Measurements from ENCODE around the gene ANGEL2.
A peak's percentile ranks its signal among the peaks of the same experiment; 100 is the strongest.
"Not testable (repeated sequence)": the region's sequence is repeated elsewhere in the genome, so short reads cannot be mapped to it uniquely, and the experiment has no call there.

Gene ANGEL2

DNA sequence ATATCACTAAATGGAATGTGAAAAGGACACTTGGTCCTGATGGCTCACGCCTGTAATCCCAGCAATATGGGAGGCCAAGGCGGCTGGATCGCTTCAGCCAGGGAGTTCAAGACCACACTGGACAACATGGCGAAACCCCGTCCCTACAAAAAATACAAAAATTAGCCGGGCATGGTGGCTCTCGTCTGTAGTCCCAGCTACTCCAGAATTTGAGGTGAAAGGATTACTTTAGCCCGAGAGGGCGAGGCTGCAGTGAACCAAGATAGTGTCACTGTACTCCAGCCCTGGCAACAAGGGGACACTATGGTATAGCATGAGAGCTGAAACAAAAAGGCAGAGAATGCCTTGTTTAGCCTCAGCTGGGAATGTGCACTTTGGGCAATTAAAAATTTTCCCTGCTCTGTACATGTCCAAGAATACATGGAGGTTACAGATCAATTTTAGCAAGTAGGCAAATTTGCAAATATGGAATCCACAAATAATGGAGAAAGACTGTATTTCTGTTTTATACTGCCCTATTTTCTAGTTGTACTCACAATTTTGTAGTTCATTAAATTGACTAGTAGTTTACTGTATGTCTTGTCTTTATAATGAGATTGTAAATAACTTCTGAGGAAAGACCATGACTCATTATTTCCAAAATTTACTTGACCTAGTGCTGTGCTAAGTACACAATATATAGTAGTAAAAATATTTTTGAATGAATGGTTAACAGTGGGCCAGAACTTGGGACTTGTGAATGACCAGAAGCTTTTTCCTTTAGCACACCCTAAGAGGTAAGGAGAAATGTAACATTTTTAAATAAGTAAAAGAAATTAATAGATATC is 2.0 kb upstream of the ANGEL2 start:
- no peak for DNase-seq

DNA sequence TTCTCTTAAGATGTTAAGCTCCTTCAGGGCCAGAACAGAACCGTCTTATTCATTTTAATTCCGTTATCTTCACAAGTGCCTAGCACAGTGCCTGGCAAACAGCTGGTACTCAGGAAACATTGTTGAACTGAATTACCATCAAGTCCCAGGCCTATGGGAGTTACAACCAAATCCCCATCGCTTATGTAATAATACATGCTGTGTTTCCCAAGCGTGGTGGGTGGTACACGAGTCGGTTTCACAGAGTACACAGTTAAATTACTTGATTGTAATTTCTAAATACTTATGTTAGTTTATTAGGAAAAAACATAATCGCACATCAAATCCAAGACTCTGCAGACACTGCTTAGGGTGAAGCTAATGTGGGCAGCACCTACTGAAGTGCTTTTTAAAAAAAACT is 1.0 kb downstream of the ANGEL2 start:
- no peak for DNase-seq

DNA sequence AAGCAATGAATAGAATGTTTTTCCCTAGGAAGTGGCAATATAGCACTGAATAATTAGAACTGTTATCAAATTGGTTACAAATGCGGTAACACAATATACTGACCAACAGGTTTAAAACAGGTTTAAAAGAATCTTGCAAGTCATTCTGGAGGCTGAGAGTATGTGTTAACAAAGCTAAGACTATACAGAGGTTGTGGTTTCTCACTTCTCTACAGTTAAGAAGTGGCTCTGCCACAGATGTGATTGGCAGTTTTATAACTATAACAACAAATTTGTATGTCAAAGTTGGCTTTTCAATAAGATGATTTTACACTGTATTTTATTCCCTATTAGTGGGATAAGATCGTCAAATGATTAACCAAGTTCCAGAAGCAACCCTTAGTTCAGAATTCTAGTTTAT is 7.1 kb downstream of the ANGEL2 start:
- no peak for DNase-seq

DNA sequence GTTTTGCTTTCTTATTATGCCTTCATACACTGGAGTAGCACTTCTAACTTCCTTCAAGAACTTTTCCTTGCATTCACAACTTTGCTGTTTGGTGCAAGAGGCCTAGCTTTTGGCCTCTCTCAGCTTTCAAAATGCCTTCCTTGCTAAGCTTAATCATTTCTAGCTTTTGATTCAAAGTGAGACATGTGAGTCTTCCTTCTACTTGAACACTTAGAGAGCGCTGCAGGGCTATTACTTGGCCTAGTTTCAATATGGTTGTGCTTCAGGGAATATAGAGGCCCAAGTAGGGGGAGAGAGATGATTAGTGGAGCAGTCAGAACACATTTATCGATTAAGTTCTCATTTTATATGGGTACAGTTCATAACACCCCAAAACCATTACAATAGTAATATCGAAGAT is 12.4 kb downstream of the ANGEL2 start:
- no peak for DNase-seq

DNA sequence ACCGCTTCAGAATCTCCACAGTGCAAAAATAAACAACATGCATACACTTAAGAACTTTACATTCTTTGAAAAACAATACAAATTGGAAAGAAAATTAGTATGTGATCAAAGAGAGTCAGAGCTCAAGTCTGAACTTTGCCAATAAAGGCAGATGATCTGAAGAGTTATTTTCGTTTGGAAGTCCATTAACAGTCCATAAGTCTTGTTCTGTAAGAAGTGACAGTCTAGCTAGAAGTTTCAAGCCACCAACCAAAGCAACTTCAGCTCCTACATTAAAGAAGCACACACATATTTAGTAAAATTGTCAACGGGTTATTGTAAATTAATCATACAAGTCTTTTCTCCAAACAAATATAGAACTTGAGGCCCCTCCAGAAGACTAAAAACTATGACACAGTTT is 20.7 kb downstream of the ANGEL2 start:
- no peak for DNase-seq

DNA sequence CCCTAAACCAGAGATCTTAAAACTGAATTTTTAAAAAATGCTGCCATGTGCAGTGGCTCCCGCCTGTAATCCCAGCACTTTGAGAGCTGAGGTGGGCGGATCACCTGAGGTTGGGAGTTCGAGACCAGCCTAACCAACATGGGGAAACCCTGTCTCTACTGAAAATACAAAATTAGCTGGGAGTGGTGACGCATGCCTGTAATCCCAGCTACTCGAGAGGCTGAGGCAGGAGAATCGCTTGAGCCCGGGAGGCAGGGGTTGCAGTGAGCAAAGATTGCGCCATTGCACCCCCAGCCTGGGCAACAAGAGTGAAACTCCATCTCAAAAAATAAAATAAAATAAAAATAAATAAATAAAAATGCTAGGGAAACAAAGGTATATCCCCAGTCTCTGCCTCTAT is 21.7 kb downstream of the ANGEL2 start:
- not testable (repeated sequence) for DNase-seq

DNA sequence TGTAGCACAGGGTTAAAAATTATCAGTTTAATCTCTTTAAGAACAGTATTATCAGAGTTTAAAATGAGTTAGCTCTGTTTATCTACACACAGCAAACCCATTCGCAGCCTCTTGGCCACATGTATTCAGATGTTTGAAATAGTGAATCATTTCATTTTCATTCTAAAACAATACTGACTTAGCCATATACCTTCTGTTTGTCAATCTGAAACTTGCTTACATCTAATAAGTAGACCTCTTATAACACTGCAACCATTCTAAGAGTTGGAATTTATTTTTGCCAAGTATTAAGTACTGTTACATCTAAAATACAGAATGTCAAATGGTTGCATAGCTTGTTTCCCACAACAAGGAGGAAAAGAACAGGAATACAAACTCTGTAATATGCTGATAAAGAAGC is 25.4 kb downstream of the ANGEL2 start:
- DNase-seq: no peak

DNA sequence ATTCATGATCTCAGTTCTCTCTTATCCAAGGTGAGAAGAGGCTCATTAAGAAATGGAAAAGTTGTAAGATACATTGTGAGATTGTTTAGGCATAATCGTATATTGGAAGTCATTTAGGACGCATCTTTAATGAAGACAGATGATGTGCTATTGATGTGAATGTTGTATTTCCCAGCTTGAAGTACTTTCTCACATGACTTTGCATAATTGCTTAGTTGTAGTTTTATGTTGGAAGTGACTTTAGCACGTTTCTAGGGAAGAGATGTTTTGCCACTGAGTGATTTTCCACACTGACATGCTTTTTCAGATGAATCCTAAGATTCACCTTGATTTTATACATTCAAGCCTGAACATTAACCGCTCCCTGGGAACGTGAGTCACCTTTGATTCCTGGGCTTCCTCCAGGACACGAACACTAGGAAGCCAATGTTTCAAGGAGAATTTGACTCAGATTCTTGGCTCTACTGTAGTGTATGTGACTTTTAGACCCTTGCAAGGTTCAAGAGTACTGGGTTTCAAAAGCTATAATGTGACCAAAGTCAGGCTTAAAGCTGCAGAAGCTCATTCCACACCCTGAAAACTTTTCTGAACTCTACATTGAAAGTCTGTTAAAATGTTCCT is 27.9 kb downstream of the ANGEL2 start:
- DNase-seq: no peak

DNA sequence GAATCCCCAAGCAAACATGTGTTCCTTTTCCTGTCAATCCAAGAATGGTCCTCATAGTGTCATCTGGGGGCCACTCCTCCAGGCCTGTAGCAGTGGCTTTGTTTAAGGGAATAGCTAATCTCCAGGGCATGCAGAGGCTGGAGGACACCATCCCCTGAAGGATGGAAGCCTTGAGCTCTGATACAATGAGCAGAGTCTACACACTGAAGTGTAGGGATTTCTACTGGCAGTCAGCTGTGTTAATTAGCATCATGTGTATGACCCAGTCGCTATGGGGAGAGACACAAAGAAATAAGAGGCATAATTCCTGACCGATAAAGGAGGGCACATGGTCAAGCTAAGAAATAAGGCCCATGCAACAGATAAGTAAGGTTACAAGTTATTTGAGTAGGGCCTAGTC is 29.1 kb downstream of the ANGEL2 start:
- no peak for DNase-seq

DNA sequence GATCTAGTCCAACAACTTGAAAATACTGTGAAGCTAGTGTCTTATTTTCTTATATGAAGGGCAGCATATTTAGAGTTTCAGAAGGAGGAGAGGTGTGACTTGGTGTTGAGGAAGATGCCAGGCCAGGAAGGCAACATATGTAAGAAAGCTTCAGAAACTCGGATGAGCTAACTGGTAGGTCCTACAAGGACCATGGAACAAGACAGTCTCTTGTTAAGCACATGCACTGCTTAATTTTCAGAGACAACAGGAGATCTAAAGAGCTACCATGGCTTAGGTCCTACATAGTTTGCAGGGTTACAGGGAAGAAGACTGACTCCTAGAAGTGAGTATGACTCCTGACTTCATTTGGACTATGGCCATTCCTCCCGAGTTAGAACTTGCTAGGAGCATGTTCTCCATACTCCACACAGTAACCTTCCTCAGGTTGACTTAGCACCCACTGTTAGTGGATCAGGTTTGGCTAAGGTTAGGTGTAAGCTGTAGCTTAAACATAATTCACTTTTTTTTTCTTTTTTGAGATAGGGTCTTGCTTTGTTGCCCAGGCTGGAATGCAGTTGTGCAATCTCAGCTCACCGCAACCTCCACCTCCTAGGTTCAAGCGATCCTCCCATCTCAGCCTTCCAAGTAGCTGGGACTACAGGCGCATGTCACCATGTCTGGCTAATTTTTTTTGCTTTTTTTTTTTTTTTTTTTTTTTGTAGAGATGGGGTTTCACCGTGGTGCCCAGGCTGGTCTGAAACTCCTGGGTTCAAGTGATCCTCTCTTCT is 31.0 kb downstream of the ANGEL2 start:
- no peak for DNase-seq

DNA sequence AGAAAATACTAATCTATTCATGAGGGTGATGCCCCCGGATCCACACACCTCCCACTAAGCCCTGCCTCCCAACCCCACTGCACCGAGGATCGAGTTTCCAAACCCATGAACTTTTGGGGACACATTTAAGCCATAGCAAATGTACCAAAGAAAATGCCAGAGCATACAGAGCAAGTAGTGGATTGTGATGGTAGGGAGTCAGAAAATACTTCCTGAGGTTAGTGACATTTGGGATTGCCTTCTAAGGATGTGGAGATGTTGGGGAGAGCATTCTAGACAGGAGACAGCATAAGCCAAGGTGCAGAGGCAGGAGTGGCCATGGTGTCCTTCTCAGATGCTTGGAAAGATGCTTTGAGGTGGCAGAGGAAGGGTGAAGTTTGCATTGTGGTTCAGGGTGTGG is 32.2 kb downstream of the ANGEL2 start:
- no peak for DNase-seq

DNA sequence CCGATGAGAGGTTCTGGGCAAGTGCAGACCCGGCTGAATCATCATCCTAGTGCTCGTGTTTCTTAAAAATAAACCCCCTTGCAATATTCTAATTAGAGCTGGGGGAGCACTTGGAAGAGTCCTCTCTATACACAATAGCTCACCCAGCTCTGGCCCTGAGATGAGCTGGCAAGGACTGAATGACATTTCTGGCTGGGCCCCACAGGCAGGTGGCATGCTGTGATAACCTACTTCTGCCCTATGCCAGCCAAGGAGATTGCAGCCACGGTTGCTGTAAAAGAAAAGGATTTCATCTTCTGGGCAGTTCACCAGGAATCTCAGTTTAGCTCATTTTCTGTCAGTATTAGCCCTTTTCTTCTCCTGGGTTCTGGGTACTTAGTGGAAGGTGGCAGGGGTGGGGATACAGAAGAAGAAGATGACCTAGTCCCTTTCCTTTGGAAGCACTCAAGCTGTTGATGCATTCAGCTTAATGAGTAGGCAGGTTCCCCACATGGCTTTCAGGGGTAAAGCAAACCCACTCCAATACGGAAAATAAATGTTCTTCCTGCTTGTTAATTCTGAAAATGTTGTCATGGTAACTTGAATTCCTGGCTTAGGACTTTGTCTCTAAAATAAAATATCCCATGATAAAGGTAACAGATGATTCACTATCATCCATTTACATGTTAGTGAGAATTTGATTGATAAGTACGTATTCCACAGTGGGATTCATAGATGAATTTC is 33.1 kb downstream of the ANGEL2 start:
- peak; percentile 12 for DNase-seq

DNA sequence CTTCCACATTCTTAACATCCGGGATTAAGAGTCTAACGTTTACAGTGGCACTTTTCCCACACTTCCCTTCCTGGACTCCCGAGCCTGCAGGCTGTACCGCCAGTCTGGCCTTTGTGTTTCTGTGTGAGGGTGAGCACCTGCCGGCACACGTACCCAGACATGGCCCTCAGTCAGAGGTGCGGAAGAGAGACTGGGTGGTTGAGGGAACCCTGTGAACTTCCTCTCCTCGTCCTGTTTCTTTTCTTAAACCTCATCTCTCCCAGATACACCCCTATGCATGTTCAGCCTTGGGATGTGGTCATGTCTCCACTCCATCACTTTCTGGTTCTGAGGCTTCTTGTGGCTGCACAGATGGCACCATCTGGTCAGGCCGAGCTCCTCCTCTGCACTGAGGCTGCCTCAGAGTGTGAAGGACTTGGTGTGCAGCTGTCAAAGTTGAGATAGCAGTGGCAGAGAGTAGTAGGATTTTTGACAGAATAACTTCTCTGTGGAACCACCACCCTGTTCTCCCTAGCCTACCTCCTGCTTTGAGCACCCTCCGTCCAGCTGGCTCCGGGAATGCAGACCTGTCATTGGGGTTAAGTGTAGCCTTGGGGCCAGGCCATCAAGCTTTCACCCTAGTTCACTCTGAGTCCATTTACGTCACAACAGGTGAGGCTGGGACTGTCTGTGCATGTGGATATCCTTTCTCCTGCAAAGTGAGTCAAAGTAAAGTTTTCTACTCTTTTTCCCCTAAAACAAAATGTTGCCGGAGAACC is 33.9 kb downstream of the ANGEL2 start:
- DNase-seq: peak; percentile 87

DNA sequence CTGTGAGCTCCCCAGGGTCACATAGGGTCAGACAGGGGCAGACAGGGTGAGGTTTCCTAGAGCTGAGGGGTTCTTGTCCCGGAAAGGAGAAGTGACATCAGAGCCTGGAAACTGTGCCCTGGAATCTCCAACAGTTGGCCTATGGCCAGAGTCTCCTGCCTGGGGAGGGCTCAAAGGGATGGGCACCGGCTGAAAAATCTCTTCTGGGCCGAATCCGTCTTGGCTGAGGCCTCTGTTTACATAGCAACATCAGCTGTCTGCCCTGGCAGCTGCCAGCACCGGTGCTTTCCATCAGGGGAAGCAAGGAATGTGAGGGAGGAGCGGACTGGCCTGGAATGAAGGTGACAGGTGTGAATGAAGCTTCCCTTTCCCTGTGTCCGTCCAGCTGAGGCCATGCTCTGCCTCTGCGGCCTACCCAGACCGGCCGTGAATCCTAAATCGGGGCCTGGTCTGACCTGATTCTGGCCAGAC is 34.6 kb downstream of the ANGEL2 start:
- peak; percentile 56 for DNase-seq

DNA sequence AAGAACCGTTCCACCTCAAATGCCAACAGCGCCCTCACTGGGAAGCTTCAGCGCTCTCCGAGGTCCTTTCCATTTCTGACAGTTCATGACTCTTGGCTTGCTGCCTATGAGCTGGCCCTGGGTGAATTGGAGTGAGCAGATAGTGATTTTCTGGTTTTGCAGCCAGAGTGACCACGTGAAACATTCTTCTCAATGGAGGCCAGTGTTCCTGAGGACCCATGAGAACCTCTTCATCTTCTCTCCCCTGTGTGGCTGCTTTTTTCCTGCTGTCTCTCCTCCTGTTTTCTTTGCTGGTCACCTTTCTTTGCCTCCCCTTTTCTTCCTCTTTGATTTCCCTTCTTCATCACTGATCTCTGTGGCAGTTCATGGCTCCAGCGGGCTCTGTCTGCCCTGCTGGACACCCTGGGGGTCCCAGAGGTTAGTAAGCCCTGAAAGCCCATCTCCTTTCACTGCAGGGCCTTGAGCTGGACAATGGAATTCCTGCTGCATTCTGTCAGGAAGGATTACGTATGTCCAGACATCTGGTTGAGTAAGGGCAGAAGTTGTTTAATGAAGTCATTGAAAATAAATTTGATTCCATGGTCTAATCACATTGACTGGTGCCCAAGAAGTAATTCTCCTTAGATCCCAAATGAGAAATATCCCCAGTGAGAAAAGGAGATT is 35.4 kb downstream of the ANGEL2 start:
- DNase-seq: no peak

DNA sequence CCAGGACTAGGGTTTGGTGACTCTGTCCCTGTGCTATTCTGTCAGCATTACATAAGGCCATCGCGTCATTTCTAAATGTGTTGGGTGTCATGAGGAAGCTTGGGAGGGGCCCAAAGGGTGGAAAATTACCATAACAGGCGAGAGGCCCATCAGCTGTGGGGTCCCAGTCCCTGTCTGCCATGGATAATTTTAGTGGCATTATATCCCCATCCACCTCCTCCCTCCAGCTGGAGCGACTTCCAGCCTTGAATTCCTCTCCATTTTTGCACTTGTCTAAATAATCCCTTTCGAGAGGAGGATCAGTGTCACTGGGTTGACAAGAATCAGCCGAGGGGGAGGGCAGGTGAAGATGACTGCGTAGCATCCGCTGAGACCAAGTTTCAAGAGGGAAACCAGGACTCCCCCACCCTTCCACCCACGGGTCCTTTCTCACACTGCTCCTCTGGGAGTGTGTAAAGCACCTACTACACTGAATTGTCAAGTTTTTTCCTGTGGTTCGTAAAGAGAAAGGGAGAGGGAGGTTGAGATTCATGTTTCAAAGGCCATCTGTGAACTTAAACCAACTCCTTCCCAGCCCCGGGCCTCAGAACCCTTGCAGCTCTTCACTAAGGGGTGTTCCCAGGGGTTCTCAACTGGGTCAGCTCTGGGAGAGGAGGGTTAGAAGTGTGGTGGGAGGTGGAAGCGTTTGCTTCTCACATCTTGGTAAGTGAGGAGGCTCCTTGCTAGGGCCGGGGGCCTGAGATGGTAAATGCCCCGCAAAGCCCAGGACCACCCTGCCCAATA is 36.1 kb downstream of the ANGEL2 start:
- DNase-seq: no peak

DNA sequence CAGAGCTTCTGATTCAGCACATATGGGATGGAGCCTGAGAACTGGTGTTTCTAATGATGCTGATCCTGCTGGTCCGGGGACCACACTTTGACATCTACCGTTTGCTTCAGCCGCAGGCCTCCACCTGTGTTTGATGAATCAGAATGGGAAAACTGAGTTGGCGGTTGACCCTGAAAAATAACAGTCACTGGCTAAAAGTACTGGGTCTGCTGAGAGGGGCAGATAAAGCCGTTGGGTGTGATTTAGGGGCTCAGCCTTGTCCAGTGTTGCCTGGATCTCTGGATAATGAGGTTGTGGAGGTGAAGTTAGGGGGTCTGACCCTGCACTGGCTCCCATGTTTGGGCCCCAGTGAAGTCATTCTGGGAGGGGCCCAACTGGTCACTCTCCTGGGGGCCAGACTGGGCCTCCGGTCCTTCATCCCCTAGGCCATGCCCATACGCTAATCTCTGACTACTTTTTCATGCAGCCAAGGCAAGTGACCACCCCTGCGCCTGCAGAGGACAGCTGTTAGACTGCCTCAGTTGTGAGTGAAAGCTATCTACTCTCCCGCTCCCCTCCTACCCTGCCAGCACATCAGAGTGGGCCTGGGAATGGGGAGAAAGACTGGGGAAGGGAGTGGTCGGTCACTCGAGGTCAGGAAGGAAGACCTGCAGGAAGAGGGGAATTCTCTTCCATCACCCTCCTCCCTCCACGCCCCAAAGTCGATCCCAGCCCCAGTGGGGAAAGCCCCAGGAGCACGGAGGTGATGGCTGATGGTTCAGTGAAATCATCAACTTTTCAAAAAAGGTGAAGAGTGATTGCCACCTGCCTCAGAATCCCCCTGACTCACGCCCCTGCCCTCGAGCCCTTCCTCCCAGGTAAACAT is 37.7 kb downstream of the ANGEL2 start:
- DNase-seq: no peak

DNA sequence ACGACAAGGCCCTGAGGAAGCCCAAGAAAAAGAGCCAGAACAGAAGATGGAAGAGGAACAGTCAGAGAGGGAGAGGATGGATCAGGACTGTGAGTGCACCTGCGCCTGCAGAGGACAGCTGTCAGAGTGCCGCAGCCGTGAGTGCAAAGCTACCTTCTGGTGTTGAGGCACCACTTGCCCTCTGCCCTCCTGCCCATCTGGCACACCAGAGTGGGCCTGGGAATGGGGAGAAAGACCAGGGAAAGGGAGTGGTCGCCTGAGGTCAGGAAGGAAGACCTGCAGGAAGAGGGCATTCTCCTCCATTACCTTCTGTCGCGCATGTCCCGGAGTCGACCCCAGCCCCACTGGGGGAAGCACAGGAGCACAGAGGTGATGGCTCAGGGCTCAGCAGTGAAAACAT is 39.1 kb downstream of the ANGEL2 start:
- DNase-seq: no peak

DNA sequence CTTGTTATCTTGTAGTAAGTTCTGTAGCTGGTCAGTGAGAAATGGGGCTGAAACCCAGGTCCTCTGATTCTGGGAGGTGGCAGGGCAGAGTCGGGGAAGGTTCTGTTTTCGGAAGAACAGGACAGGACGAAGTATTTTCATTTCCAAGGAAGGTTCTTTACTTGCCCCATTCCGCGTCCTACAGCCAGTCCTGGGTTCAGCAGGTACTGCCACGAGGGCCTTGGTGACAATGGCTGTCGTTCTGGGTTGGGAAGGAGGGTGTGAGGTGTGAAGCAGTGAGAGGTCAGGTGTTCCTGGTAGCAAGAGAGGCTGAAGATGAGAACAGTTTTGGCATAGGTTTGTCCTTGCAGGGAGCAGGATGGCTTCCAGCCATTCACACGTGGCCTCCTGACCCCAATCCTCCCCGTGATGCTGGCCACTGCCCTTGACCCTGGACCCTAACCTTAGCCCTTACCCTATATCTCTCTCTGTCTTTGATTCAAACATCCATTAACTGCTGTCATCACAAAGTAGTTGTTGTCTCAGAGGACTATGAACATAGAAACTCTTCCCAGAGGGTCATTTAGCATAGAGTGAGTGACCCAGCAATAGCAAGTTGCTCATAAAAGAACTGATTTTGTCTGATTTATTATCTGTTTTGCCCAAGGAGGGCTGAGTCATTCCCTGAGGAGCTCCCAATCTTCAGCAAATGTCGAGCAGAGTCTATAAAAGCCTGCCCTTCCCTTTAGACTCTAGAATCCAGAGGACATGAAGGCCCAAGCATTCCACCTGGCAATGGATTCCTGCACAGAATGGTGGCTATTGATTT is 40.4 kb downstream of the ANGEL2 start:
- DNase-seq: no peak

All from DMS 273 treated with DMSO at 0.1 percent for 48 hours (cell line).